WTC11 (cell line): Measurements from ENCODE around the gene ADORA1.

Source experiments
- ATF6 ChIP-seq: sonication (generic); formaldehyde crosslinking; IDR thresholded peaks from 2 replicates; pipeline ENCODE4 v1.8.1; 2023; ENCODE audit warnings: mild to moderate bottlenecking, missing genetic modification reagents
- CBFB ChIP-seq: sonication (generic); formaldehyde crosslinking; IDR thresholded peaks from 2 replicates; pipeline ENCODE4 v1.8.1; 2022; ENCODE audit warnings: mild to moderate bottlenecking, low read depth, missing genetic modification reagents
- CREB1 ChIP-seq: sonication (generic); formaldehyde crosslinking; IDR thresholded peaks from 2 replicates; pipeline ENCODE4 v1.8.0; 2023; ENCODE audit warnings: mild to moderate bottlenecking, missing genetic modification reagents
- ETV6 ChIP-seq: sonication (generic); formaldehyde crosslinking; IDR thresholded peaks from 2 replicates; pipeline ENCODE4 v1.8.1; 2022; ENCODE audit warnings: mild to moderate bottlenecking, missing genetic modification reagents
- FOXK1 ChIP-seq: sonication (generic); formaldehyde crosslinking; IDR thresholded peaks from 2 replicates; pipeline ENCODE4 v1.8.0; 2022; ENCODE audit warnings: mild to moderate bottlenecking, moderate library complexity, missing genetic modification reagents
- HMGA2 ChIP-seq: fragments of 250-450 bp; sonication (Bioruptor Pico); IDR thresholded peaks from 2 replicates; pipeline ENCODE4 v1.4.0; 2021; ENCODE audit warnings: mild to moderate bottlenecking, moderate library complexity
- RELA ChIP-seq: sonication (generic); formaldehyde crosslinking; IDR thresholded peaks from 2 replicates; pipeline ENCODE4 v1.8.1; 2022; ENCODE audit warnings: missing genetic modification reagents, mild to moderate bottlenecking, borderline replicate concordance
- TP53 ChIP-seq: sonication (generic); formaldehyde crosslinking; IDR thresholded peaks from 2 replicates; pipeline ENCODE4 v1.8.1; 2023; ENCODE audit warnings: mild to moderate bottlenecking, missing genetic modification reagents
- ZBTB43 ChIP-seq: sonication (generic); formaldehyde crosslinking; IDR thresholded peaks from 2 replicates; pipeline ENCODE4 v1.8.1; 2023; ENCODE audit warnings: mild to moderate bottlenecking, missing genetic modification reagents
- TF ChIP-seq, protein P1 (sequence below): fragments of 200-600 bp; IDR thresholded peaks from 2 replicates; pipeline ENCODE4 v1.8.0; 2022; ENCODE audit warnings: antibody characterized with exemption
- TF ChIP-seq, protein P2 (sequence below): sonication (generic); formaldehyde crosslinking; IDR thresholded peaks from 2 replicates; pipeline ENCODE4 v1.8.1; 2022; ENCODE audit warnings: low read depth, missing genetic modification reagents, borderline replicate concordance
- TF ChIP-seq, protein P3 (sequence below): sonication (generic); formaldehyde crosslinking; conservative IDR thresholded peaks from 2 replicates; pipeline ENCODE4 v1.8.1; 2022; ENCODE audit warnings: mild to moderate bottlenecking, missing genetic modification reagents

DNA sequence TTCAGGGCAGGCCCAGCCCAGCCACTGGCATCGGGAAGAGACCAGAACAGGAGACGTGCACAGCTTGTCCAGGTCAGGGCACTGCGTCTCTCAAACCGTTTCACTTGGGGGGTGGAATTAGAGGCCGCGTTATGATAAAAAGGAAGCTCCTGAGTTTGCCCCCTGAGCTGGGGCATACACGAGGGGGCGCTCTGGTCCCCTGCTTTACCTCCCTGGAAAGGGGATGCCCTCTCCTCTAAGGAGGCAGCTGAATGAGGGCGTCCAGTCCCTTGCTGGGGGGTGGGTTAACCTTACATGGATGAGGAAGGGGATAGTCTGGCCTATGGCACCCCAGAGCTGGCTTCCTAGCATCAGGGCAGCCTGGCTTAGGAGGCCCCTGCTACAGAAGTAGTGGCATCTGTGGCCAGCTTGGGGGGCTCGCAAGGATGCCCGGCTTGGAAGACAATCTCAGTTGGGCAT is 44.0 kb upstream of the ADORA1 start:
- TF ChIP-seq, protein P1, sequence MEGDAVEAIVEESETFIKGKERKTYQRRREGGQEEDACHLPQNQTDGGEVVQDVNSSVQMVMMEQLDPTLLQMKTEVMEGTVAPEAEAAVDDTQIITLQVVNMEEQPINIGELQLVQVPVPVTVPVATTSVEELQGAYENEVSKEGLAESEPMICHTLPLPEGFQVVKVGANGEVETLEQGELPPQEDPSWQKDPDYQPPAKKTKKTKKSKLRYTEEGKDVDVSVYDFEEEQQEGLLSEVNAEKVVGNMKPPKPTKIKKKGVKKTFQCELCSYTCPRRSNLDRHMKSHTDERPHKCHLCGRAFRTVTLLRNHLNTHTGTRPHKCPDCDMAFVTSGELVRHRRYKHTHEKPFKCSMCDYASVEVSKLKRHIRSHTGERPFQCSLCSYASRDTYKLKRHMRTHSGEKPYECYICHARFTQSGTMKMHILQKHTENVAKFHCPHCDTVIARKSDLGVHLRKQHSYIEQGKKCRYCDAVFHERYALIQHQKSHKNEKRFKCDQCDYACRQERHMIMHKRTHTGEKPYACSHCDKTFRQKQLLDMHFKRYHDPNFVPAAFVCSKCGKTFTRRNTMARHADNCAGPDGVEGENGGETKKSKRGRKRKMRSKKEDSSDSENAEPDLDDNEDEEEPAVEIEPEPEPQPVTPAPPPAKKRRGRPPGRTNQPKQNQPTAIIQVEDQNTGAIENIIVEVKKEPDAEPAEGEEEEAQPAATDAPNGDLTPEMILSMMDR, result no peak
- TF ChIP-seq ZBTB43 (CRISPR knock-in tag) (no peak), RELA (no peak), HMGA2 (CRISPR knock-in tag) (no peak), ETV6 (CRISPR knock-in tag) (no peak), CBFB (CRISPR knock-in tag) (no peak), FOXK1 (CRISPR knock-in tag) (no peak), TP53 (CRISPR knock-in tag) (no peak), ATF6 (CRISPR knock-in tag) (no peak), CREB1 (CRISPR knock-in tag) (no peak)
- TF ChIP-seq, protein P2, sequence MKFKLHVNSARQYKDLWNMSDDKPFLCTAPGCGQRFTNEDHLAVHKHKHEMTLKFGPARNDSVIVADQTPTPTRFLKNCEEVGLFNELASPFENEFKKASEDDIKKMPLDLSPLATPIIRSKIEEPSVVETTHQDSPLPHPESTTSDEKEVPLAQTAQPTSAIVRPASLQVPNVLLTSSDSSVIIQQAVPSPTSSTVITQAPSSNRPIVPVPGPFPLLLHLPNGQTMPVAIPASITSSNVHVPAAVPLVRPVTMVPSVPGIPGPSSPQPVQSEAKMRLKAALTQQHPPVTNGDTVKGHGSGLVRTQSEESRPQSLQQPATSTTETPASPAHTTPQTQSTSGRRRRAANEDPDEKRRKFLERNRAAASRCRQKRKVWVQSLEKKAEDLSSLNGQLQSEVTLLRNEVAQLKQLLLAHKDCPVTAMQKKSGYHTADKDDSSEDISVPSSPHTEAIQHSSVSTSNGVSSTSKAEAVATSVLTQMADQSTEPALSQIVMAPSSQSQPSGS (CRISPR knock-in tag), result no peak
- TF ChIP-seq, protein P3, sequence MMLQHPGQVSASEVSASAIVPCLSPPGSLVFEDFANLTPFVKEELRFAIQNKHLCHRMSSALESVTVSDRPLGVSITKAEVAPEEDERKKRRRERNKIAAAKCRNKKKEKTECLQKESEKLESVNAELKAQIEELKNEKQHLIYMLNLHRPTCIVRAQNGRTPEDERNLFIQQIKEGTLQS (CRISPR knock-in tag), result no peak
